BLaER1 (cell line): Measurements from ENCODE around the gene PLXNB1.
"Not testable (repeated sequence)": the region's sequence is repeated elsewhere in the genome, so short reads cannot be mapped to it uniquely, and the experiment has no call there.

Source experiments
- H3K27ac ChIP-seq: shearing (Covaris generic); formaldehyde crosslinking; 2 replicates; pipeline ENCODE4 v1.8.1; 2022
- H3K27me3 ChIP-seq: shearing (Covaris generic); formaldehyde crosslinking; 2 replicates; pipeline ENCODE4 v1.8.1; 2022
- H3K36me3 ChIP-seq: shearing (Covaris generic); formaldehyde crosslinking; 2 replicates; pipeline ENCODE4 v1.8.1; 2022
- H3K4me1 ChIP-seq: shearing (Covaris generic); formaldehyde crosslinking; 2 replicates; pipeline ENCODE4 v1.8.1; 2022
- H3K4me2 ChIP-seq: shearing (Covaris generic); formaldehyde crosslinking; 2 replicates; pipeline ENCODE4 v1.8.1; 2022
- H3K4me3 ChIP-seq: shearing (Covaris generic); formaldehyde crosslinking; 2 replicates; pipeline ENCODE4 v1.8.1; 2022
- H3K9ac ChIP-seq: shearing (Covaris generic); formaldehyde crosslinking; 2 replicates; pipeline ENCODE4 v1.8.1; 2022
- H3K9me3 ChIP-seq: shearing (Covaris generic); formaldehyde crosslinking; 2 replicates; pipeline ENCODE4 v1.8.1; 2022
- H4K20me1 ChIP-seq: shearing (Covaris generic); formaldehyde crosslinking; 2 replicates; pipeline ENCODE4 v1.8.1; 2022
- Cebpa-rat ChIP-seq: shearing (Covaris generic); IDR thresholded peaks from 2 replicates; pipeline ENCODE4 v1.8.1; 2022

Gene PLXNB1

GRCh38 chr3:48465531-48466378 lies 35.9 kb upstream of the PLXNB1 start:
- peaks cover 76% of the 10 kb centered on the region for H3K36me3 ChIP-seq
- peak overlapping the region; percentile 80 for H3K9ac ChIP-seq
- H3K9me3 ChIP-seq, result no peaks in the 10 kb centered on the region
- H3K4me1 ChIP-seq, result peaks cover 62% of the 10 kb centered on the region
- no peaks in the 10 kb centered on the region for H3K27me3 ChIP-seq
- peaks cover 42% of the 10 kb centered on the region for H4K20me1 ChIP-seq
- H3K4me2 ChIP-seq, result peak overlapping the region; percentile 98
- H3K4me3 ChIP-seq, result peak overlapping the region; percentile 67
- H3K27ac ChIP-seq, result peak overlapping the region; percentile 75
- no peak for TF ChIP-seq Cebpa-rat

GRCh38 chr3:48465237-48465530 lies 35.3 kb upstream of the PLXNB1 start:
- Histone ChIP-seq H3K27me3 (no peaks in the 10 kb centered on the region), H3K4me1 (peaks cover 57% of the 10 kb centered on the region), H3K9me3 (no peaks in the 10 kb centered on the region), H3K4me2 (peak overlapping the region; percentile 98), H3K27ac (peak overlapping the region; percentile 75), H4K20me1 (peaks cover 36% of the 10 kb centered on the region), H3K36me3 (peaks cover 79% of the 10 kb centered on the region), H3K4me3 (no peak overlapping the region), H3K9ac (no peak overlapping the region)
- TF ChIP-seq Cebpa-rat, result no peak

GRCh38 chr3:48464713-48465221 lies 34.9 kb upstream of the PLXNB1 start:
- H3K27ac ChIP-seq, result peak overlapping the region; percentile 75; the same call in 1 of the 2 replicates
- peaks cover 52% of the 10 kb centered on the region for H3K4me1 ChIP-seq
- no peak overlapping the region for H3K4me2 ChIP-seq

GRCh38 chr3:48463703-48464102 lies 33.8 kb upstream of the PLXNB1 start:
- H3K27me3 ChIP-seq, result no peaks in the 10 kb centered on the region
- H3K9ac ChIP-seq, result no peak overlapping the region
- H3K4me1 ChIP-seq, result peaks cover 42% of the 10 kb centered on the region
- peaks cover 22% of the 10 kb centered on the region for H4K20me1 ChIP-seq
- H3K9me3 ChIP-seq, result no peaks in the 10 kb centered on the region
- no peak overlapping the region for H3K4me3 ChIP-seq
- no peak overlapping the region for H3K4me2 ChIP-seq
- H3K27ac ChIP-seq, result no peak overlapping the region
- peaks cover 79% of the 10 kb centered on the region for H3K36me3 ChIP-seq
- no peak for TF ChIP-seq Cebpa-rat

More at GRCh38 chr3:48464713-48465221, 34.9 kb upstream of the PLXNB1 start:
- Histone ChIP-seq H4K20me1 (peaks cover 32% of the 10 kb centered on the region), H3K4me3 (no peak overlapping the region), H3K9ac (no peak overlapping the region), H3K27me3 (no peaks in the 10 kb centered on the region), H3K9me3 (no peaks in the 10 kb centered on the region), H3K36me3 (peaks cover 79% of the 10 kb centered on the region)
- TF ChIP-seq Cebpa-rat, result no peak

GRCh38 chr3:48461767-48462166 lies 31.9 kb upstream of the PLXNB1 start:
- H3K27me3 ChIP-seq, H3K27ac ChIP-seq, H3K9me3 ChIP-seq, H3K4me3 ChIP-seq, H3K4me2 ChIP-seq, H4K20me1 ChIP-seq, H3K9ac ChIP-seq: not testable (repeated sequence)
- H3K4me1 ChIP-seq, result peaks cover 22% of the 10 kb centered on the region
- peaks cover 79% of the 10 kb centered on the region for H3K36me3 ChIP-seq

- Histone ChIP-seq H3K4me1 (peaks cover 14% of the 10 kb centered on the region), H3K4me3 (no peak overlapping the region), H3K4me2 (no peak overlapping the region), H3K27me3 (no peaks in the 10 kb centered on the region), H3K27ac (no peak overlapping the region), H4K20me1 (no peaks in the 10 kb centered on the region), H3K36me3 (peaks cover 91% of the 10 kb centered on the region), H3K9me3 (no peaks in the 10 kb centered on the region), H3K9ac (no peak overlapping the region)
- TF ChIP-seq Cebpa-rat, result no peak
These were observed 30.6 kb upstream of the PLXNB1 start for GRCh38 chr3:48460517-48460902.

GRCh38 chr3:48459773-48460516 lies 30.1 kb upstream of the PLXNB1 start:
- Histone ChIP-seq H3K4me3 (no peak overlapping the region), H4K20me1 (no peaks in the 10 kb centered on the region), H3K9ac (no peak overlapping the region), H3K4me1 (peaks cover 8% of the 10 kb centered on the region), H3K36me3 (peaks cover 96% of the 10 kb centered on the region), H3K27ac (no peak overlapping the region), H3K4me2 (no peak overlapping the region), H3K9me3 (no peaks in the 10 kb centered on the region), H3K27me3 (no peaks in the 10 kb centered on the region)
- TF ChIP-seq Cebpa-rat, result no peak

GRCh38 chr3:48459331-48459730 lies 29.4 kb upstream of the PLXNB1 start:
- H3K27ac ChIP-seq, result no peak overlapping the region
- peaks cover 96% of the 10 kb centered on the region for H3K36me3 ChIP-seq
- H3K27me3 ChIP-seq, result no peaks in the 10 kb centered on the region
- H3K4me3 ChIP-seq, result no peak overlapping the region
- peaks cover 6% of the 10 kb centered on the region; the same call in 1 of the 2 replicates for H3K4me1 ChIP-seq
- H3K9me3 ChIP-seq, result no peaks in the 10 kb centered on the region
- no peak overlapping the region for H3K9ac ChIP-seq
- no peaks in the 10 kb centered on the region for H4K20me1 ChIP-seq
- no peak overlapping the region for H3K4me2 ChIP-seq
- TF ChIP-seq Cebpa-rat, result no peak

- H3K27ac ChIP-seq, result no peak overlapping the region
- no peaks in the 10 kb centered on the region for H3K9me3 ChIP-seq
- no peaks in the 10 kb centered on the region for H3K27me3 ChIP-seq
- no peak overlapping the region for H3K4me2 ChIP-seq
- H3K4me1 ChIP-seq, result peaks cover 6% of the 10 kb centered on the region; the same call in 1 of the 2 replicates
- no peak for TF ChIP-seq Cebpa-rat
- H3K9ac ChIP-seq, result no peak overlapping the region
- peaks cover 100% of the 10 kb centered on the region for H3K36me3 ChIP-seq
- H3K4me3 ChIP-seq, result no peak overlapping the region
- no peaks in the 10 kb centered on the region for H4K20me1 ChIP-seq
These were observed 26.6 kb upstream of the PLXNB1 start for GRCh38 chr3:48456456-48456855.

- Histone ChIP-seq H3K4me1 (peaks cover 19% of the 10 kb centered on the region), H3K36me3 (peaks cover 60% of the 10 kb centered on the region)
These were observed 21.4 kb upstream of the PLXNB1 start for GRCh38 chr3:48451270-48451669.

More at GRCh38 chr3:48451270-48451669, 21.4 kb upstream of the PLXNB1 start:
- no peaks in the 10 kb centered on the region for H3K9me3 ChIP-seq
- no peak overlapping the region for H3K27ac ChIP-seq
- TF ChIP-seq Cebpa-rat, result no peak
- H3K4me2 ChIP-seq, result no peak overlapping the region
- no peak overlapping the region for H3K4me3 ChIP-seq
- 0 out of 2 replicates have a peak, but pooled peaks cover 9% of the 10 kb centered on the region for H4K20me1 ChIP-seq
- H3K27me3 ChIP-seq, result no peaks in the 10 kb centered on the region
- no peak overlapping the region for H3K9ac ChIP-seq
